DOHH2 (cell line): ENCODE data around the gene CNTN5.

Experiments used
- H3F3A ChIP-seq: fragments of 200-600 bp; sonication (generic), shearing (Covaris generic); 2 replicates; pipeline ENCODE4 v1.6.0; 2016; ENCODE audit warnings: antibody characterized with exemption, mild to moderate bottlenecking; ENCODE audit not compliant: control insufficient read depth, insufficient read depth
- H3K27ac ChIP-seq: fragments of 200-600 bp; sonication (generic); 2 replicates; pipeline ENCODE4 v1.5.1; 2014; ENCODE audit warnings: low read depth, mild to moderate bottlenecking, low read length, moderate library complexity
- H3K27me3 ChIP-seq: fragments of 200-600 bp; sonication (generic); 2 replicates; pipeline ENCODE4 v1.6.1; 2014; ENCODE audit warnings: mild to moderate bottlenecking, low read length, mixed read lengths; ENCODE audit not compliant: control insufficient read depth
- H3K36me3 ChIP-seq: fragments of 200-600 bp; sonication (generic); 2 replicates; pipeline ENCODE4 v1.6.1; 2014; ENCODE audit warnings: mild to moderate bottlenecking, low read length, moderate library complexity, mixed read lengths; ENCODE audit not compliant: control insufficient read depth
- H3K4me1 ChIP-seq: fragments of 200-600 bp; sonication (generic); 2 replicates; pipeline ENCODE4 v1.6.1; 2014; ENCODE audit warnings: mild to moderate bottlenecking, low read length, mixed read lengths; ENCODE audit not compliant: control insufficient read depth
- H3K4me2 ChIP-seq: fragments of 200-600 bp; sonication (generic); 2 replicates; pipeline ENCODE4 v1.6.0; 2014; ENCODE audit warnings: mild to moderate bottlenecking, low read length, moderate library complexity
- H3K4me3 ChIP-seq: fragments of 200-600 bp; sonication (generic); 2 replicates; pipeline ENCODE4 v1.5.1; 2014; ENCODE audit warnings: mild to moderate bottlenecking, low read length, mixed read lengths
- H3K79me2 ChIP-seq: fragments of 200-600 bp; sonication (generic); 2 replicates; pipeline ENCODE4 v1.6.1; 2014; ENCODE audit warnings: mild to moderate bottlenecking, low read length, mixed read lengths; ENCODE audit not compliant: control insufficient read depth
- H3K9me2 ChIP-seq: fragments of 200-600 bp; sonication (generic); replicated peaks from 2 replicates; pipeline ENCODE4 v1.6.1; 2014; ENCODE audit warnings: mild to moderate bottlenecking, low read length, mixed read lengths; ENCODE audit not compliant: control insufficient read depth
- H3K9me3 ChIP-seq: fragments of 200-600 bp; sonication (generic); 2 replicates; pipeline ENCODE4 v1.6.1; 2014; ENCODE audit warnings: antibody characterized with exemption, low read length, mixed read lengths; ENCODE audit not compliant: control insufficient read depth, insufficient read depth
- H4K20me1 ChIP-seq: fragments of 200-600 bp; sonication (generic); 2 replicates; pipeline ENCODE4 v1.6.0; 2014; ENCODE audit warnings: low read depth, mild to moderate bottlenecking, antibody characterized with exemption, low read length, moderate library complexity; ENCODE audit not compliant: control insufficient read depth, insufficient read depth
- CTCF ChIP-seq: fragments of 200-600 bp; sonication (generic); IDR thresholded peaks from one replicate; pipeline ENCODE4 v1.5.1; 2014; ENCODE audit warnings: antibody characterized with exemption, mild to moderate bottlenecking, low read depth, low read length; ENCODE audit not compliant: poor library complexity, severe bottlenecking
- EZH2phosphoT487 ChIP-seq: fragments of 200-600 bp; sonication (generic); IDR thresholded peaks from 2 replicates; pipeline ENCODE4 v1.6.1; 2017; ENCODE audit warnings: borderline replicate concordance, mild to moderate bottlenecking, antibody characterized with exemption, low read length, moderate library complexity, mixed read lengths

The CNTN5 gene

DNA sequence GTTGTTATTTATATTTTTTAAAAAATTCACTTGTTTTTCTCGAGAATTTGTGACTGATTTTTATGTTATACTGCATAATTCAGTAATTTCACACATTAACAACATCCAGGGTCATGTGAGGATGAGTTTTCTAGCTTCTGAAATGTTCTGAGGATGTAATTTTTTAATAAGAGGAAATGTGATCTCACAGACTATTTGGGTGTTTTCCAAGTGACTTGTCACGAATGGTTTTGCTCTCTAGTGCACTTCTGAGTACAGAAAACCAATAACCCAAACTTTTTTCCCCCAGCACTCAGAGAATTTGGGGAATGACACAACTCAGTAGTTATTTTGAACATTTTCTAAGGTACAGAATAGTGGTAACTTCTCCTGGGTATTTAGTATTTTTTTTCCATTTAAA lies 845.2 kb downstream of the CNTN5 start:
- Histone ChIP-seq H3K4me3 (no peak overlapping the region), H4K20me1 (no peaks in the 10 kb centered on the region), H3K4me1 (no peaks in the 10 kb centered on the region), H3K27me3 (no peaks in the 10 kb centered on the region), H3K79me2 (no peaks in the 10 kb centered on the region), H3K9me2 (no peaks in the 10 kb centered on the region), H3F3A (no peaks in the 10 kb centered on the region), H3K4me2 (no peak overlapping the region), H3K9me3 (no peaks in the 10 kb centered on the region), H3K36me3 (no peaks in the 10 kb centered on the region), H3K27ac (no peak overlapping the region)
- TF ChIP-seq EZH2phosphoT487: no peak
- TF ChIP-seq CTCF: no peak

DNA sequence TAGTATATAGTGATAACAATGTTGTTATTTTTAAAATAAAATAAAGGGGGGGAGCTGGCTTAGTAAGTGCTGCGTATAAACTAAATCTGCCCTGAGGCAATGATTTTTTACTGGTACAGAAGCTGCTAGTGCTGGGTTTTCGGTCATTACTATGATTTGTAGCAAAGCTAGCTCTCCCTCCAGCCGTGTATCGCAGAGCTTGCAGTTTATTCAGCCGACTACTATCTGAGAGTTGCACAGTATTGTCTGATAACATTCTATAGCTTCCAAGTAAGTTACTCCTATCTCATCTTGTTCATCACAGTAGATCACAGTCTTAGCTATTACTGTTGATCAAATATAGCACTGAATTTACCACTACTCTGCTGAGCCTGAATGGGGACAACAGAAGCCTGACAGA lies 860.9 kb downstream of the CNTN5 start:
- Histone ChIP-seq H3K9me2 (no peaks in the 10 kb centered on the region), H3K4me2 (no peak overlapping the region), H3K4me1 (no peaks in the 10 kb centered on the region), H4K20me1 (no peaks in the 10 kb centered on the region), H3F3A (no peaks in the 10 kb centered on the region), H3K9me3 (no peaks in the 10 kb centered on the region), H3K27ac (no peak overlapping the region), H3K36me3 (no peaks in the 10 kb centered on the region), H3K27me3 (no peaks in the 10 kb centered on the region), H3K79me2 (no peaks in the 10 kb centered on the region), H3K4me3 (no peak overlapping the region)
- TF ChIP-seq EZH2phosphoT487 (no peak), CTCF (no peak)

DNA sequence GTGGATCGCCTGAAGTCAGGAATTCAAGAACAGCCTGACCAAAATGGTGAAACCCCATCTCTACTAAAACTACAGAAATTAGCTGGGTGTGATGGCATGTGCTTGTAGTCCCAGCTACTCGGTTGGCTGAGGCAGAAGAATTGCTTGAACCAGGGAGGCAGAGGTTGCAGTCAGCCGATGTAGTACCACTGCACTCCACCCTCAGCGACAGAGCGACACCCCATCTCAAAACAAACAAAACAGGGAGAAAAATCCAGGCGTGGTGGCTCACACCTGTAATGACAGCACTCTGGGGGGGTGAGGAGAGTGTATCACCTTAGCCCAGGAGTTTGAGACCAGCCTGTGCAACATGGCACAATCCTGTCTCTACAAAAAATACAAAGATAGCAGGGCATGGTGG lies 864.0 kb downstream of the CNTN5 start:
- H3K9me2 ChIP-seq: no peaks in the 10 kb centered on the region

More for the DNA sequence above, 864.0 kb downstream of the CNTN5 start:
- H3K79me2 ChIP-seq: no peaks in the 10 kb centered on the region
- no peaks in the 10 kb centered on the region for H3K4me1 ChIP-seq
- no peak overlapping the region for H3K27ac ChIP-seq
- no peaks in the 10 kb centered on the region for H4K20me1 ChIP-seq
- no peak overlapping the region for H3K4me3 ChIP-seq
- no peak for TF ChIP-seq CTCF
- TF ChIP-seq EZH2phosphoT487: no peak
- no peaks in the 10 kb centered on the region for H3K36me3 ChIP-seq
- no peak overlapping the region for H3K4me2 ChIP-seq
- no peaks in the 10 kb centered on the region for H3K9me3 ChIP-seq
- H3K27me3 ChIP-seq: no peaks in the 10 kb centered on the region
- H3F3A ChIP-seq: no peaks in the 10 kb centered on the region
